Left lung (tissue), 10 donors: ENCODE results near the gene UBL4B. TPM values are rescaled to one million over a fixed set of nuclear protein-coding genes. Genes with fewer than 3 reads are reported as not detected.

Source experiments
- ATAC-seq: fragments of 200-7000 bp; cut with Tn5 transposase; one replicate; pipeline ENCODE4 v1.9.1; 2020; ENCODE audit warnings: moderate library complexity
- DNase-seq, 4 donors: peaks; one replicate each; pipeline ENCODE4 v3.0.0-alpha.2; 2013 to 2020
- H3K27ac ChIP-seq, 2 donors: fragments of 200-600 bp; sonication (generic) in 1 of 2; one replicate each; pipeline versions ENCODE4 v1.5.0 to v1.8.0; 2020 to 2021
- H3K27me3 ChIP-seq, 2 donors: fragments of 200-600 bp; sonication (generic) in 1 of 2; one replicate each; pipeline versions ENCODE4 v1.5.0 to v1.8.0; 2020 to 2021
- H3K36me3 ChIP-seq, 2 donors: fragments of 200-600 bp; sonication (generic) in 1 of 2; one replicate each; pipeline versions ENCODE4 v1.5.0 to v1.8.0; 2020 to 2021
- H3K4me1 ChIP-seq, 2 donors: fragments of 200-600 bp; one replicate each; pipeline ENCODE4 v1.8.0; 2021
- H3K4me3 ChIP-seq, 2 donors: fragments of 200-600 bp; sonication (generic) in 1 of 2; one replicate each; pipeline versions ENCODE4 v1.5.0 to v1.8.0; 2020 to 2021; ENCODE audit warnings: mild to moderate bottlenecking in 1 of 2
- H3K9me3 ChIP-seq, 2 donors: fragments of 200-600 bp; sonication (generic) in 1 of 2; one replicate each; pipeline versions ENCODE4 v1.5.0 to v1.8.0; 2020 to 2021
- CTCF ChIP-seq, 2 donors: fragments of 200-600 bp; sonication (generic) in 1 of 2; IDR thresholded peaks; one replicate each; pipeline versions ENCODE4 v1.5.0 to v1.8.0; 2021; ENCODE audit warnings: antibody characterized with exemption in 2 of 2
- intact Hi-C, 2 donors: fragments of 100-400 bp; cut with DNase I; formaldehyde crosslinking; loops; one replicate each; pipeline versions ENCODE4 v1.11.2 to v1.14.2; 2022
- polyA plus RNA-seq, 6 donors: library from polyadenylated mRNA; unstranded; fragments of 120-200 nt; gene quantifications; one replicate each; pipeline ENCODE4 v1.2.1, GENCODE V29; 2013; ENCODE audit not compliant: insufficient read length in 6 of 6
- total RNA-seq, 2 donors: library from RNA; stranded (reverse); fragmentation: NEBNext Ultra II Directional; extraction: Animal tissue kit (Norgen Biotek cat#: 25700); gene quantifications; one replicate each; pipeline ENCODE4 v1.2.1, GENCODE V29; 2021
- donor health status: DM: no; HTN: yes; CAD: no.
- donor health status: DM: no; HTN: no; CAD: no.

The UBL4B gene
- total and polyA plus RNA-seq, 8 donors: not detected

GRCh38 chr1:110151175-110151669, 39.0 kb downstream of the UBL4B start:
- no peak for TF ChIP-seq CTCF (IDR thresholded peaks at IDR 0.05)
- ATAC-seq (no peak), DNase-seq (no peak)
- H3K4me3 ChIP-seq: no peak overlapping the region
- peaks cover 28 to 92% of the 10 kb centered on the region in 2 donors for H3K27me3 ChIP-seq
- intact Hi-C loops: no loop called here
- H3K27ac ChIP-seq: no peak overlapping the region
- H3K36me3 ChIP-seq: no peaks in the 10 kb centered on the region
- no peaks in the 10 kb centered on the region for H3K9me3 ChIP-seq
- peaks cover 0 to 12% of the 10 kb centered on the region in 2 donors for H3K4me1 ChIP-seq

DNA sequence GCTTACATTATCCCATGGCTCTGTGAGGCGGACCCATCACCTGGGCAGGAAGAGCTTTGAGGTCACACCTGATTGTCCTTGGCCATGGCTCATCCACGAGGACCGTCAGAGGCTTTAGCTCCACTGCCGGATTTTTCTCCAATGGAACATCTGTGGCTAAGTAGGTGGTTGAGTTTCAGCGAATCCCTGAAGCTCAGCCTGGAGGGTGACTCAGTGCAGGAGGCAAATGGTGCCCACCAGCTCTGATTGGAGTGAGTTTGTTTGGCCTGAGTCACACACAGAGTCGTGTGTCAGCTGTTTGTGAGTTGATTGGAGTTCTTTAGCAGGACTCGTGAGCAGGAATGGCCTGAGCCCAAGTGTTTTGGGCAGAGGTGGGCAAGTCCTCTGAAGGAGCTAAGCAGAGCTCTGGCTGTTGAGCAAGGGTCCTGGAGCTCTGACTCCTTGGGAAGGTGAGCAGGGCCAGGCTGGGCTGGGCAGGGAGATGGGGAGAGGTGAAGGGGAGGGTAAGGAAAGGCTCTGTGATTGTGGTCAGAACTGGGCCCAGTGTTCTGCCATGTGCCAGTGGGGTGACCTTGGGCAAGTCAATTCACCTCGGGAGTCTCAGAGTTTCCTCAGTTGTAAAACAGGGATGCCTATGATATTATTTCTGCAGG, 40.0 kb downstream of the UBL4B start:
- intact Hi-C loops: no loop called here
- ATAC-seq: no peak

DNA sequence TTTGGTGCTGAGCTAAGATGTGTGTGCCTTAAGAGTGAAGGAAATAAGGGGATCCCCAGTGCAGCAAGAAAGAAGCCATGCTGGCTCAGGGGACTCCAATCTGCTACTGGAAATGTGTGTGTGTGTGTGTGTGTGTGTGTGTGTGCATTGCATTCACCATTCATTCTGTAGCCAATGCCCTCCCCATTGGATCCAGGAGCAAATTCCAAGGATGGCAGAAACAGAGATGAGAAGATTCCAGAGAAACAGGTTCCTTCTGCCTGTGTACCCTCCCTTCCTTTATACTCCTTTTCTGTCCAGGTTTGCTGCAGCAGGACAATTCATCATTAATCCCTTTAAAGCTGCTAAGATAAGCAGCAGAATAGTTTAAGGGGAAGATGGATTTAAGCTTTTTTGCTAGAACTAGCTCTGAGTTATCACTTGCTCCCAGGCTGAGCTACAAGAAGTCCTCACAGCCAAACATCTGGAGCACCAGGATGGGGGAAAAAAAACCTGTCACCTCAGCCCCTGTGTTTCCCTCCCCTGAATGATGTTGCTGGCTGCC, 41.2 kb downstream of the UBL4B start:
- DNase-seq: no peak
- peaks cover 0 to 12% of the 10 kb centered on the region in 2 donors for H3K4me1 ChIP-seq
- intact Hi-C loops: no loop called here
- H3K4me3 ChIP-seq: no peak overlapping the region
- H3K36me3 ChIP-seq: no peaks in the 10 kb centered on the region
- ATAC-seq: no peak
- no peak for TF ChIP-seq CTCF (IDR thresholded peaks at IDR 0.05)
- H3K9me3 ChIP-seq: no peaks in the 10 kb centered on the region
- no peak overlapping the region for H3K27ac ChIP-seq
- H3K27me3 ChIP-seq: peaks cover 31 to 96% of the 10 kb centered on the region in 2 donors

More for the DNA sequence above, 40.0 kb downstream of the UBL4B start:
- no peaks in the 10 kb centered on the region for H3K36me3 ChIP-seq
- peaks cover 0 to 12% of the 10 kb centered on the region in 2 donors for H3K4me1 ChIP-seq
- H3K9me3 ChIP-seq: no peaks in the 10 kb centered on the region
- no peak for DNase-seq
- H3K4me3 ChIP-seq: no peak overlapping the region
- no peak for TF ChIP-seq CTCF (IDR thresholded peaks at IDR 0.05)
- H3K27me3 ChIP-seq: peaks cover 31 to 96% of the 10 kb centered on the region in 2 donors
- no peak overlapping the region for H3K27ac ChIP-seq

DNA sequence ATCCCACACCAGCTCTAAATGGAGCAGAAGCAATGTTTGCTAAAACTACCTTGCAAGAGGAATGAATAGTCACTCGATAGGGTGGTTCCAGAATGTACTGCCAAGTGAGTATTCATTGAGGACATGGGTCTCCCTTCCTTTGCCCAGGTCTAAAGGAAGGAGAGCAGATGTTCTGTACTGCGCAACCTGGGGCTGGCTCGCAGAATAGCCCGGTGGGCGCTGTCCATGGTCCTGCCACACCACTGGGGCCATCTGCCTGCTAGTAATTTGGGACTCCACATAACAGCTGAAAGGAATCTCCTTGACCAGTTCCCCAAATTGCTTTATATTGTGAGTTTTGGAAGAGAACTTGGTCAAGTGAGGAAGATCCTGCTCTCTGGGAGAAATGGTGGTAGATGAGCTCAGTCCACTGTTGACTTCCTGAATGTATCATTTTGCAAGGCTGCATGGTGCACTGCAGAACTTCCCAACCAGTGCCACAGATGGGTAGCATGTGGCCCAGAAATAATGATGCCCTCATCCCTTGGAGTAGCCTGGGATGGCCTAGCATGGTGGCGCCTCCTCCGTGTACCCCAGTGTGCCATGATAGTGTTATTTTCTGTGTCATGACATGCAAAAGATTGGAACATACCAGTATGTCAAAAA, 43.8 kb downstream of the UBL4B start:
- peak in 3 of 4 donors; percentile 56 to 75 (median 59) for DNase-seq
- TF ChIP-seq CTCF (IDR thresholded peaks at IDR 0.05): no peak
- Histone ChIP-seq H3K36me3 (no peaks in the 10 kb centered on the region), H3K27me3 (peaks cover 12 to 80% of the 10 kb centered on the region in 2 donors), H3K4me1 (peaks cover 0 to 3% of the 10 kb centered on the region in 2 donors), H3K27ac (no peak overlapping the region), H3K9me3 (no peaks in the 10 kb centered on the region), H3K4me3 (no peak overlapping the region)
- intact Hi-C loops: no loop called here
- ATAC-seq: peak; percentile 94

- no peak for TF ChIP-seq CTCF (IDR thresholded peaks at IDR 0.05)
- H3K4me1 ChIP-seq: no peaks in the 10 kb centered on the region
- H3K4me3 ChIP-seq: no peak overlapping the region
- intact Hi-C loops: no loop called here
- no peak overlapping the region for H3K27ac ChIP-seq
- DNase-seq: no peak
- no peak for ATAC-seq
- H3K36me3 ChIP-seq: no peaks in the 10 kb centered on the region
- H3K9me3 ChIP-seq: no peaks in the 10 kb centered on the region
- peaks cover 4 to 69% of the 10 kb centered on the region in 2 donors for H3K27me3 ChIP-seq
These were observed 46.0 kb downstream of the UBL4B start for GRCh38 chr1:110158261-110158660.
